Measurements from ENCODE around the gene TMIGD2.

- TF ChIP-seq ZNF8 (CRISPR knock-in tag; IDR thresholded peaks at IDR 0.05) (no peak), TSHZ2 (CRISPR knock-in tag; IDR thresholded peaks at IDR 0.05) (no peak), PATZ1 (CRISPR knock-in tag; IDR thresholded peaks at IDR 0.05; ENCODE audit: borderline replicate concordance) (no peak)
Observed at GRCh38 chr19:4329858-4330257, 27.7 kb upstream of the TMIGD2 start.

Measured in SK-N-SH treated with all-trans-retinoic acid at 6 μM for 48 hours (cell line).